ENCODE measurements around the gene ZNF80. TPM values are rescaled to one million over a fixed set of nuclear protein-coding genes. Genes with fewer than 3 reads are reported as not detected.

ZNF80 gene
- total RNA-seq, 1 experiment from 2014 or later = 0.11 TPM

DNA sequence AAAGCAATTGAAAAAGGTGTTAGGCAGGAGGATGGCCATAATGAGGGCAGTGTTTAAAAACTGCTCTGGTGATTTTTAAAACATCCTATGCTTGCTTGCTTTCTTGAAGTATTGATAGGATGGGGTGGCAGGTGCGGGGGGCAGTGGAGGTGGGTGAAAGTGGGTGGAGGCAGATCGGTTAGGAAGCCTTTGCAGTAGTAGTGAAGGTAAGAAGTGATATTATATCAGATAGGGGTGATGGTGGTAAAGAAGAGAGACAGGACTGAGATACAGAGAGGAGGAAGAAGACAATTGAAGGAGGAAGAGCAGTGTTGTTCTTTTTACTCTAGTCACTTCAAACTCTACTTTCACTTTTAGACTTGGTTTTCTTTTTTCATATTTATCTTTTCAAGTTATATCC, 11.1 kb downstream of the ZNF80 start:
- in situ Hi-C loops (cut with HindIII; ENCODE audit: low pct_unique_long_range_greater_than_20kb, low sequenced_read_pairs) = no loop called here
- no peak for DNase-seq (ENCODE audit: low read depth, low spot score)

- in situ Hi-C loops (cut with HindIII; ENCODE audit: low pct_unique_long_range_greater_than_20kb, low sequenced_read_pairs) = no loop called here
- DNase-seq (ENCODE audit: low read depth, low spot score) = no peak
Measured at GRCh38 chr3:114223143-114223542, 14.2 kb downstream of the ZNF80 start.

- no peak for DNase-seq (ENCODE audit: low read depth, low spot score)
- in situ Hi-C loops (cut with HindIII; ENCODE audit: low pct_unique_long_range_greater_than_20kb, low sequenced_read_pairs) = no loop called here
Measured at GRCh38 chr3:114221881-114222264, 15.5 kb downstream of the ZNF80 start.

- in situ Hi-C loops (cut with HindIII; ENCODE audit: low pct_unique_long_range_greater_than_20kb, low sequenced_read_pairs) = no loop called here
- DNase-seq (ENCODE audit: low read depth, low spot score) = no peak
Measured at GRCh38 chr3:114221165-114221880, 16.1 kb downstream of the ZNF80 start.

GRCh38 chr3:114219741-114220140, 17.6 kb downstream of the ZNF80 start:
- no peak for DNase-seq (ENCODE audit: low read depth, low spot score)
- in situ Hi-C loops (cut with HindIII; ENCODE audit: low pct_unique_long_range_greater_than_20kb, low sequenced_read_pairs) = no loop called here

GRCh38 chr3:114218578-114219185, 18.7 kb downstream of the ZNF80 start:
- in situ Hi-C loops (cut with HindIII; ENCODE audit: low pct_unique_long_range_greater_than_20kb, low sequenced_read_pairs) = no loop called here

DNA sequence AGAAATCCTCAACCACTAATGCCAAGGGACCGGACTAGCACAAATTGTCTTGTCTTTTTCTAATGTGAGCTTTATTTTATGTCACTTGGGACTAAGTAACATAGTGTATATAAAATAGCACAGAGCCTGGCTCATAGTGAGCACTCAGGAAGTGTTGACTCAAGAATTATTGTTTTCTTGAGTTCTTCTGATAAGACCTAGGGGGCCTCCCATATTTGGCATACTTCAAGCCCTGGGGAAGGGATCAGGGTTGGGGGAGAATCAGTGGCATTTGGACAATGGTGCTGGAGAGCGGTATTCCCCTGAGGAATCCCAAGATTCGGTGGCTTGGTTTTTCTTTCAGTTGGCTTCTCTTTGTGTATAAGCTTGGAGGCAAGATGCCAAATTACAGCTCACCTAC, 19.4 kb downstream of the ZNF80 start:
- DNase-seq (ENCODE audit: low read depth, low spot score) = no peak
- in situ Hi-C loops (cut with HindIII; ENCODE audit: low pct_unique_long_range_greater_than_20kb, low sequenced_read_pairs) = no loop called here

More at GRCh38 chr3:114218578-114219185, 18.7 kb downstream of the ZNF80 start:
- no peak for DNase-seq (ENCODE audit: low read depth, low spot score)

DNA sequence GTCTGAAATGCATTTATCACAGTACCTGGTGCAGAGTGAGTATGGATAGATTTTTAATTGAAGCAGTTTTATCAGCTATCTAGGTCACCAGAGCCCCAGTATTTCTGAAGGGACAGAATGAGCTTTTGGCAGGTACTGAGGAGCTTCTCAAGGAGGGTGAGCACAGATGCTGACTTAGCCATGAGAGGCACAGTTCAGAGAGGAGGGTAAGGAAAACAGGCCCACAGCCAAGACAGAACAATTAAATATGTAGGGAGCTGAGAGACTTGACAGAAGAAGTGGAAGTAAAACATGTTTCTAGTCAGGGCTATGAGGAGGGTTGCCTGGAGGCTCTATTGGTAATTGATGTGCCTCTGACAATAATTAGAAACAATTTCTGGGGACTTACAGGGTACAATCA, 20.1 kb downstream of the ZNF80 start:
- in situ Hi-C loops (cut with HindIII; ENCODE audit: low pct_unique_long_range_greater_than_20kb, low sequenced_read_pairs) = no loop called here
- DNase-seq (ENCODE audit: low read depth, low spot score) = no peak

GRCh38 chr3:114216186-114216970, 21.0 kb downstream of the ZNF80 start:
- no peak for DNase-seq (ENCODE audit: low read depth, low spot score)
- in situ Hi-C loops (cut with HindIII; ENCODE audit: low pct_unique_long_range_greater_than_20kb, low sequenced_read_pairs) = no loop called here

DNA sequence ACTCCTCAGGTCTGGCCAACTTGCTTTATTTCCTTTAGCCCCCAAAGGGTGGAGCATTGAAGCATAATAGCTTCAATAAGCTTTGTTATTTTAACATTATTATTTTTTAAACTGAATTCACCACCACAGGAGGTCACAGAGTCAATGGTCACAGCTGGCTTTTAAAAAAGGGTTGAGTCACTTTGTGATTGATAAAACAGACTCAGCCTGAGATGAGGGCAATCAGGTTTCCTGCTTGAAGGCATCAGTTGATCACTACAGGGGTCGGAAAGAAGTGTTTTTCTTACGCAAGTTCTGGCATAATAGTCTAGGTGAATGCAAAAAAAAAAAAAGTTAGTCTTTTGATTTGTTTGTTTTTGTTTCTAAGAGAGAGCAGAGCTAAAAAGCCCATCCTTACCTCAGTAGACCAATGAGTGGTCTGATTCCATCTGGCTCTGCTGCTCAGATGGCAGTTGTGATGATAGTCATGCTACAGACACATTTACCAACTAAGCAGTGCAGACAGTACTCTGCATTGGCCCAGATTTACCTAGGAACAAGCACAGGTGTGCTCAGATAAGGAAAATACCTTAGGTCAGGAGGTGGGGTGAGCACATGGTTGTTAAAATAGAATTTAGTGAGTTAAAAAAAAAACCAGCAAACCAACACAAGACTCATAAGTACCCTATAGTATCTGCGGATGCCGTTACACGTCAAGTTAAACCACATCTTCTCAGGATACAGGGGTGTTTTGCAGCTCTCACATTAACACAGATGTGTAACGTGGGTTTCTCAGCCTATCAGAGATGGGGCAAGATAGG, 22.6 kb downstream of the ZNF80 start:
- no peak for DNase-seq (ENCODE audit: low read depth, low spot score)

GRCh38 chr3:114213627-114214541, 23.5 kb downstream of the ZNF80 start:
- in situ Hi-C loops (cut with HindIII; ENCODE audit: low pct_unique_long_range_greater_than_20kb, low sequenced_read_pairs) = no loop called here
- DNase-seq (ENCODE audit: low read depth, low spot score) = no peak

More for the DNA sequence above, 22.6 kb downstream of the ZNF80 start:
- in situ Hi-C loops (cut with HindIII; ENCODE audit: low pct_unique_long_range_greater_than_20kb, low sequenced_read_pairs) = no loop called here

DNA sequence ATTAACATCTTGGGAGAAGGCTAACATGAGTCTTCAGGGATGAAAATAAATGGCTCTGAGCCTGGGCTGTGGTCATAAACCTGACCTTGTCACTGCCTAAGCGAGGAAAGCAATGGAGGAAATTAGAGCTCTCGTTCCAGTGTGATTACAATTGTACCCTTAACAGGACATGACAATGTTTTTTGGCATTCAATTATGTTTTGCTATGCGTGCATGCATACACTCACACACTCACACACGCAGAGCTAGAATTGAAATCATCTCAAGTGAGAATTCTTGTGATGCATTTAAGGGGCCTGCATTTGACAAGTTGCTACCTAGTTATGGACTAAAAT, 24.1 kb downstream of the ZNF80 start:
- DNase-seq (ENCODE audit: low read depth, low spot score) = no peak
- in situ Hi-C loops (cut with HindIII; ENCODE audit: low pct_unique_long_range_greater_than_20kb, low sequenced_read_pairs) = no loop called here

DNA sequence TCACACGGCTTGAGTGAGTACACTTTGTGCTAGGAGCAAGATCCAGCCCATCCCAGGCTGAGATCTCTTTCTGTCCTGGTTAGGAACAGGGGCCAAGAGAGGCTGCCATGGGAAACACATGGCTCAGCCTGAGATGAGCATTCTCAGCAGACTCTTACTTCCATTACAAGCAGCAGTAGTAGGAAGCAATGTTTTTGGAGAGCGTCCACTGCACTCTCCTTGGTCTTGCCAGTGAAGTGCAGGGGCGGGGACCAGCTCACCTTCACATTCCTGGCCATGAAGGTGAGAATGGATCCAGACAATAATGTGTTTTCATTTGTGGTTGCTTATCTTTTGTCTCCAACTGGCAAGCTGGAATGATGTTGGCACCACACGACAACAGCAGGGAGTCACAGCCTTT, 24.7 kb downstream of the ZNF80 start:
- in situ Hi-C loops (cut with HindIII; ENCODE audit: low pct_unique_long_range_greater_than_20kb, low sequenced_read_pairs) = no loop called here
- no peak for DNase-seq (ENCODE audit: low read depth, low spot score)

GRCh38 chr3:114207768-114208167, 29.6 kb downstream of the ZNF80 start:
- in situ Hi-C loops (cut with HindIII; ENCODE audit: low pct_unique_long_range_greater_than_20kb, low sequenced_read_pairs) = no loop called here
- DNase-seq (ENCODE audit: low read depth, low spot score) = no peak

GRCh38 chr3:114206342-114206741, 31.0 kb downstream of the ZNF80 start:
- no peak for DNase-seq (ENCODE audit: low read depth, low spot score)
- in situ Hi-C loops (cut with HindIII; ENCODE audit: low pct_unique_long_range_greater_than_20kb, low sequenced_read_pairs) = no loop called here

GRCh38 chr3:114205541-114205940, 31.8 kb downstream of the ZNF80 start:
- no peak for DNase-seq (ENCODE audit: low read depth, low spot score)
- in situ Hi-C loops (cut with HindIII; ENCODE audit: low pct_unique_long_range_greater_than_20kb, low sequenced_read_pairs) = no loop called here

GRCh38 chr3:114194750-114195149, 42.6 kb downstream of the ZNF80 start:
- in situ Hi-C loops (cut with HindIII; ENCODE audit: low pct_unique_long_range_greater_than_20kb, low sequenced_read_pairs) = no loop called here
- no peak for DNase-seq (ENCODE audit: low read depth, low spot score)
